ENCODE data around the gene ANXA2R. TPM values are rescaled to one million over a fixed set of nuclear protein-coding genes. Genes with fewer than 3 reads are reported as not detected.

Gene ANXA2R
- total and polyA plus RNA-seq, 9 of the 15 experiments (the other 6 are each of a cell fraction or from before 2014, with no cell fraction given), result 2.1 to 4.8 (median 3.4) TPM

GRCh38 chr5:42992088-42992879, 47.8 kb downstream of the ANXA2R start:
- H3K27ac ChIP-seq (ENCODE audit: extremely low read depth, low read depth, low read length), result peak overlapping the region; percentile 80
- H3K9ac ChIP-seq (ENCODE audit: insufficient read depth in 1 of 2, low read depth in 2 of 2, low read length in 2 of 2), result peak overlapping the region; percentile 82 to 95
- ChIA-PET POLR2A (interaction anchor here (0.7 to 1.8 kb wide), 5 partner anchors 15 to 767 kb away, joined by 3 to 8 read pairs (median 4); no protein-coding TSS in a partner anchor), CTCF (ENCODE audit: low intra/inter-chr PET ratio) (interaction anchor here (0.6 to 1.3 kb wide), 3 partner anchors 48 to 493 kb away, joined by 3 read pairs; partner anchors contain the start of gene ANXA2R)
- no TSS peak for BruUV-seq (replicated peaks)
- FAIRE-seq (no peak), DNase-seq (ENCODE audit: extremely low read depth in 1 of 4, low spot score in 3 of 4) (peak; percentile 41 to 81 (median 46)), ATAC-seq (peak; percentile 42)
- peak overlapping the region; percentile 78 for H2AFZ ChIP-seq (ENCODE audit: low read depth, low read length)
- in situ Hi-C loops (cut with MboI) (no loop called here), intact Hi-C loops (cut with micrococcal nuclease) (loop anchor here (5.0 kb wide), 1 partner anchor 80 kb away; no protein-coding TSS in a partner anchor)
- peaks cover 8 to 26% of the 10 kb centered on the region in 2 experiments; a peak in 4 of 5 replicates for H3K4me1 ChIP-seq (replicated peaks in 1 of 2; ENCODE audit: control insufficient read depth in 2 of 2, insufficient read depth in 2 of 2, low read length in 2 of 2)
- WGBS (ENCODE audit: insufficient coverage, low coverage, missing lambda C conversion rate), result 17% methylated on average over 69 of the region's 71 CpGs
- no peaks in the 10 kb centered on the region for H3K36me3 ChIP-seq (ENCODE audit: control insufficient read depth, insufficient read depth, low read length)
- peak overlapping the region; percentile 87 for H3K4me2 ChIP-seq (ENCODE audit: insufficient read depth, low read length)
- no peaks in the 10 kb centered on the region for H3K27me3 ChIP-seq (ENCODE audit: control insufficient read depth in 2 of 2, insufficient read depth in 2 of 2, low read length in 2 of 2)
- peaks cover 29% of the 10 kb centered on the region for H3K79me2 ChIP-seq (ENCODE audit: control insufficient read depth, insufficient read depth, low read length)
- peak overlapping the region; percentile 43 for H3K4me3 ChIP-seq
- no peaks in the 10 kb centered on the region for H4K20me1 ChIP-seq (replicated peaks; ENCODE audit: control insufficient read depth, insufficient read depth, low read length)
- H3K9me3 ChIP-seq (replicated peaks; ENCODE audit: control insufficient read depth, insufficient read depth, low read depth, low read length), result peaks cover 10% of the 10 kb centered on the region
- no peaks in the 10 kb centered on the region for H3K9me1 ChIP-seq (ENCODE audit: control insufficient read depth, insufficient read depth, low read length)
- 0 out of 2 replicates have a peak, but pooled peaks have one; percentile 32 for TF ChIP-seq FOXK1 (CRISPR knock-in tag; IDR thresholded peaks at IDR 0.05; ENCODE audit: borderline replicate concordance)
- no peak for TF ChIP-seq ZNF197 (CRISPR knock-in tag; IDR thresholded peaks at IDR 0.05; ENCODE audit: low read depth)
- TF ChIP-seq FIP1L1 (IDR thresholded peaks at IDR 0.05; ENCODE audit: low read depth, low read length, poor library complexity, severe bottlenecking), result peak; percentile 38
- TF ChIP-seq ZFP36 (IDR thresholded peaks at IDR 0.05; ENCODE audit: low read depth, low read length, partially characterized antibody), result no peak
- TF ChIP-seq MBD2 (IDR thresholded peaks at IDR 0.05; ENCODE audit: borderline replicate concordance, low read depth), result peak; percentile 13; the same call in 1 of the 2 replicates
- peak; percentile 69 for TF ChIP-seq POLR2A (conservative IDR thresholded peaks at IDR 0.05)
- no peak for TF ChIP-seq ETS1 (conservative IDR thresholded peaks at IDR 0.05; ENCODE audit: control insufficient read depth, low read depth, low read length)
- TF ChIP-seq CREBBP (IDR thresholded peaks at IDR 0.05; ENCODE audit: low read depth, low read length), result no peak
- peak; percentile 27; the same call in 1 of the 2 replicates for TF ChIP-seq CTBP1 (IDR thresholded peaks at IDR 0.05; ENCODE audit: borderline replicate concordance)
- TF ChIP-seq TCF15 (CRISPR knock-in tag; IDR thresholded peaks at IDR 0.05), result no peak
- no peak for TF ChIP-seq ZNF561 (CRISPR knock-in tag; conservative IDR thresholded peaks at IDR 0.05)
- TF ChIP-seq MTA3 (IDR thresholded peaks at IDR 0.05; ENCODE audit: borderline replicate concordance), result 0 out of 2 replicates have a peak, but pooled peaks have one; percentile 25
- TF ChIP-seq SMARCE1 (IDR thresholded peaks at IDR 0.05), result no peak
- peak; percentile 28 to 36; a peak in 2 of 4 replicates for TF ChIP-seq SIN3A (IDR thresholded peaks at IDR 0.05; ENCODE audit: borderline replicate concordance in 2 of 2, control insufficient read depth in 1 of 2, low read depth in 2 of 2, low read length in 2 of 2)
- TF ChIP-seq HLTF (IDR thresholded peaks at IDR 0.05), result no peak
- no peak for TF ChIP-seq HIVEP1 (CRISPR knock-in tag; IDR thresholded peaks at IDR 0.05)
- TF ChIP-seq RBFOX2 (IDR thresholded peaks at IDR 0.05; ENCODE audit: low read depth, low read length), result peak; percentile 88
- no peak for TF ChIP-seq DEAF1 (CRISPR knock-in tag; IDR thresholded peaks at IDR 0.05)

Measured in K562 (cell line).